Measurements from ENCODE around the gene LHX4. TPM values are rescaled to one million over a fixed set of nuclear protein-coding genes. Genes with fewer than 3 reads are reported as not detected.

The LHX4 gene
- total and polyA plus RNA-seq, 4 donors = under 0.01 to 0.19 (median 0.05) TPM

GRCh38 chr1:180311011-180311730, 81.1 kb downstream of the LHX4 start:
- TF ChIP-seq SP1 (IDR thresholded peaks at IDR 0.05) (no peak), YY1 (IDR thresholded peaks at IDR 0.05) (no peak), FOXA2 (IDR thresholded peaks at IDR 0.05) (no peak), JUND (IDR thresholded peaks at IDR 0.05) (no peak), REST (IDR thresholded peaks at IDR 0.05) (no peak), NR2F2 (IDR thresholded peaks at IDR 0.05) (no peak), RAD21 (IDR thresholded peaks at IDR 0.05) (no peak)
- TF ChIP-seq, protein P1, sequence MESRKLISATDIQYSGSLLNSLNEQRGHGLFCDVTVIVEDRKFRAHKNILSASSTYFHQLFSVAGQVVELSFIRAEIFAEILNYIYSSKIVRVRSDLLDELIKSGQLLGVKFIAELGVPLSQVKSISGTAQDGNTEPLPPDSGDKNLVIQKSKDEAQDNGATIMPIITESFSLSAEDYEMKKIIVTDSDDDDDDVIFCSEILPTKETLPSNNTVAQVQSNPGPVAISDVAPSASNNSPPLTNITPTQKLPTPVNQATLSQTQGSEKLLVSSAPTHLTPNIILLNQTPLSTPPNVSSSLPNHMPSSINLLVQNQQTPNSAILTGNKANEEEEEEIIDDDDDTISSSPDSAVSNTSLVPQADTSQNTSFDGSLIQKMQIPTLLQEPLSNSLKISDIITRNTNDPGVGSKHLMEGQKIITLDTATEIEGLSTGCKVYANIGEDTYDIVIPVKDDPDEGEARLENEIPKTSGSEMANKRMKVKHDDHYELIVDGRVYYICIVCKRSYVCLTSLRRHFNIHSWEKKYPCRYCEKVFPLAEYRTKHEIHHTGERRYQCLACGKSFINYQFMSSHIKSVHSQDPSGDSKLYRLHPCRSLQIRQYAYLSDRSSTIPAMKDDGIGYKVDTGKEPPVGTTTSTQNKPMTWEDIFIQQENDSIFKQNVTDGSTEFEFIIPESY (IDR thresholded peaks at IDR 0.05) = no peak
- Histone ChIP-seq H3K4me3 (ENCODE audit: low read depth in 1 of 3, low read length in 3 of 3) (no peak overlapping the region), H3K9ac (ENCODE audit: low read depth in 1 of 2, low read length in 2 of 2) (no peak overlapping the region), H3K4me1 (ENCODE audit: control insufficient read depth in 4 of 4, insufficient read depth in 4 of 4, low read length in 3 of 4) (peaks cover 0 to 2% (median 0%) of the 10 kb centered on the region in 4 donors), H3K36me3 (ENCODE audit: control insufficient read depth in 4 of 4, insufficient read depth in 3 of 4, low read depth in 1 of 4, low read length in 3 of 4) (peaks cover 0 to 4% (median 0%) of the 10 kb centered on the region in 4 donors), H3K9me3 (ENCODE audit: control insufficient read depth in 4 of 4, low read length in 3 of 4) (no peaks in the 10 kb centered on the region), H3K27ac (ENCODE audit: low read depth in 1 of 2, low read length in 2 of 2) (no peak overlapping the region), H3K27me3 (ENCODE audit: control insufficient read depth in 4 of 4, insufficient read depth in 4 of 4, low read length in 3 of 4) (no peaks in the 10 kb centered on the region)
- DNase-seq (ENCODE audit: low spot score) = no peak
- 96% methylated on average over 4 of the region's 4 CpGs for WGBS

- H3K9ac ChIP-seq (ENCODE audit: low read depth in 1 of 2, low read length in 2 of 2) = no peak overlapping the region
- H3K4me1 ChIP-seq (ENCODE audit: control insufficient read depth in 4 of 4, insufficient read depth in 4 of 4, low read length in 3 of 4) = peaks cover 0 to 2% (median 0%) of the 10 kb centered on the region in 4 donors
- TF ChIP-seq, protein P2, sequence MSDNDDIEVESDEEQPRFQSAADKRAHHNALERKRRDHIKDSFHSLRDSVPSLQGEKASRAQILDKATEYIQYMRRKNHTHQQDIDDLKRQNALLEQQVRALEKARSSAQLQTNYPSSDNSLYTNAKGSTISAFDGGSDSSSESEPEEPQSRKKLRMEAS (IDR thresholded peaks at IDR 0.05) = no peak
- no peak for TF ChIP-seq TAF1 (conservative IDR thresholded peaks at IDR 0.05)
- no peak for TF ChIP-seq JUND (IDR thresholded peaks at IDR 0.05)
- no peak for TF ChIP-seq GABPA (IDR thresholded peaks at IDR 0.05 in 1 of 2, conservative IDR thresholded peaks at IDR 0.05 in 1 of 2)
- TF ChIP-seq HNF4A (conservative IDR thresholded peaks at IDR 0.05) = no peak
- no peak for TF ChIP-seq FOXA1 (IDR thresholded peaks at IDR 0.05)
- TF ChIP-seq CTCF (IDR thresholded peaks at IDR 0.05; ENCODE audit: low read depth, low read length, missing input control) = no peak
- TF ChIP-seq, protein P3, sequence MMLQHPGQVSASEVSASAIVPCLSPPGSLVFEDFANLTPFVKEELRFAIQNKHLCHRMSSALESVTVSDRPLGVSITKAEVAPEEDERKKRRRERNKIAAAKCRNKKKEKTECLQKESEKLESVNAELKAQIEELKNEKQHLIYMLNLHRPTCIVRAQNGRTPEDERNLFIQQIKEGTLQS (IDR thresholded peaks at IDR 0.05) = no peak
- TF ChIP-seq, protein P1 (IDR thresholded peaks at IDR 0.05) = no peak
- TF ChIP-seq SP1 (IDR thresholded peaks at IDR 0.05) = no peak
- no peak for TF ChIP-seq EGR1 (IDR thresholded peaks at IDR 0.05; ENCODE audit: low read depth in 2 of 2)
- TF ChIP-seq RXRA (IDR thresholded peaks at IDR 0.05) = no peak
- no peak for TF ChIP-seq YY1 (IDR thresholded peaks at IDR 0.05)
- TF ChIP-seq NR2F2 (IDR thresholded peaks at IDR 0.05) = no peak
- TF ChIP-seq RAD21 (IDR thresholded peaks at IDR 0.05) = no peak
- TF ChIP-seq REST (IDR thresholded peaks at IDR 0.05) = no peak
- WGBS = 96% methylated on average over 2 of the region's 2 CpGs
- H3K4me3 ChIP-seq (ENCODE audit: low read depth in 1 of 3, low read length in 3 of 3) = no peak overlapping the region
- peaks cover 0 to 4% (median 0%) of the 10 kb centered on the region in 4 donors for H3K36me3 ChIP-seq (ENCODE audit: control insufficient read depth in 4 of 4, insufficient read depth in 3 of 4, low read depth in 1 of 4, low read length in 3 of 4)
- H3K27me3 ChIP-seq (ENCODE audit: control insufficient read depth in 4 of 4, insufficient read depth in 4 of 4, low read length in 3 of 4) = no peaks in the 10 kb centered on the region
- H3K9me3 ChIP-seq (ENCODE audit: control insufficient read depth in 4 of 4, low read length in 3 of 4) = no peaks in the 10 kb centered on the region
- DNase-seq (ENCODE audit: low spot score) = no peak
- H3K27ac ChIP-seq (ENCODE audit: low read depth in 1 of 2, low read length in 2 of 2) = no peak overlapping the region
These were observed 82.9 kb downstream of the LHX4 start for GRCh38 chr1:180312926-180313325.

Data from liver (tissue), 9 donors.